Spleen (tissue), 7 donors: ENCODE measurements around the gene ERC2.

Experiments
- POLR2AphosphoS5 ChIP-seq, 3 donors: sonication (generic); formaldehyde crosslinking; IDR thresholded peaks; one replicate each; pipeline ENCODE4 v1.5.1; 2017; ENCODE audit warnings: antibody characterized with exemption in 3 of 3
- TF ChIP-seq, protein P1 (sequence below), 11 experiments: fragments of 200-600 bp in 7 of 11; fragments of 450-650 bp in 4 of 11; sonication (generic) in 4 of 11; IDR thresholded peaks in 8 of 11; conservative IDR thresholded peaks in 3 of 11; 1 replicate in 7 of 11; 2 replicates in 4 of 11; pipeline versions ENCODE4 v1.4.0 to v1.8.0; 2016 to 2021; ENCODE audit warnings: antibody characterized with exemption in 11 of 11, inconsistent platforms in 4 of 11, mild to moderate bottlenecking in 1 of 11
- donor health status: DM: no; HTN: no; CAD: no; lungs with moderate emphysema.
- donor health status: DM: no; HTN: no; CAD: no.
- donor health status: DM: no; HTN: no; CAD: no.

DNA sequence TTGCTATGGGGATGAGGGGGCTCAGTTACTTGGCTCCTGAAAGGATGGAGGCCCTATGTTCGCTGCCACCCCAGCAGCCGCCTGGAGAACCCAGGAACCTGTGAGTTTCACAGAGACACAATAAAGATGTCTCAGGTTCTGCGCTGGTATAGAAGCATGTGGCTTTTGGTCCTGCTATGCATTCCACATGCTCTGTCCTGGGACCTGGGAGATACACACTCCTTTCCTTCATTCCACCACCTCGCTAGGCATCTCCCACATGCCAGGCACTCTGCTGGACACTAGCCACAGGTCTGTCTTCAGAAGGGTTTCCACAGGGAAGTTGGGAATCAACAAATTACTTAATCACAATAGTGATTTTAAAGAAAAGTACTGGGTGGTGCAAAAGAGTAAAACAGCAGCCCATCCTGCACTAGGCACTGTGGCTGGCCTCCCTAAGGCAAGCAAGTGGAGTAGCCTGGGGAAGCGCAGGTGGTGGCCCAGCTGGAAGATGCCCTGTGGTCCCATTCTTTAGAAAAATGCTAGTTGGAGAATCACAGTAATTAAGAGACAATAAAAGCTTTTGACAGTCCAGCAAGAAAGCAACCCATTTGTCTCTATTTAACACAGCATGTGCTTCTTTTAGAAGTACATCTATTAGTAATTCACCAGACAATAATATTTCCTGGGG is 572.2 kb downstream of the ERC2 start:
- TF ChIP-seq, protein P1, sequence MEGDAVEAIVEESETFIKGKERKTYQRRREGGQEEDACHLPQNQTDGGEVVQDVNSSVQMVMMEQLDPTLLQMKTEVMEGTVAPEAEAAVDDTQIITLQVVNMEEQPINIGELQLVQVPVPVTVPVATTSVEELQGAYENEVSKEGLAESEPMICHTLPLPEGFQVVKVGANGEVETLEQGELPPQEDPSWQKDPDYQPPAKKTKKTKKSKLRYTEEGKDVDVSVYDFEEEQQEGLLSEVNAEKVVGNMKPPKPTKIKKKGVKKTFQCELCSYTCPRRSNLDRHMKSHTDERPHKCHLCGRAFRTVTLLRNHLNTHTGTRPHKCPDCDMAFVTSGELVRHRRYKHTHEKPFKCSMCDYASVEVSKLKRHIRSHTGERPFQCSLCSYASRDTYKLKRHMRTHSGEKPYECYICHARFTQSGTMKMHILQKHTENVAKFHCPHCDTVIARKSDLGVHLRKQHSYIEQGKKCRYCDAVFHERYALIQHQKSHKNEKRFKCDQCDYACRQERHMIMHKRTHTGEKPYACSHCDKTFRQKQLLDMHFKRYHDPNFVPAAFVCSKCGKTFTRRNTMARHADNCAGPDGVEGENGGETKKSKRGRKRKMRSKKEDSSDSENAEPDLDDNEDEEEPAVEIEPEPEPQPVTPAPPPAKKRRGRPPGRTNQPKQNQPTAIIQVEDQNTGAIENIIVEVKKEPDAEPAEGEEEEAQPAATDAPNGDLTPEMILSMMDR (IDR thresholded peaks at IDR 0.05 in 8 of 11, conservative IDR thresholded peaks at IDR 0.05 in 3 of 11): no peak
- TF ChIP-seq POLR2AphosphoS5 (IDR thresholded peaks at IDR 0.05): no peak
